Medulla oblongata (tissue), 1 donor: ENCODE data around the gene UBA52.
"Not testable (repeated sequence)": the region's sequence is repeated elsewhere in the genome, so short reads cannot be mapped to it uniquely, and the experiment has no call there.

ENCODE experiments used
- DNase-seq: peaks from one replicate; pipeline ENCODE4 v3.0.0-alpha.2; 2015; ENCODE audit errors: extremely low spot score

The UBA52 gene

GRCh38 chr19:18571564-18572344 is at the start of gene UBA52:
Gene UBA52, plus strand, starts transcription at chr19:18571857. Its CDS starts 1,444 bp downstream, at chr19:18573301.
- peak; percentile 97 for DNase-seq

- peak; percentile 100 for DNase-seq
Measured at GRCh38 chr19:18522124-18522861, 49.4 kb upstream of the UBA52 start.

- DNase-seq = not testable (repeated sequence)
Measured at GRCh38 chr19:18522862-18523440, 48.7 kb upstream of the UBA52 start.

GRCh38 chr19:18523841-18524240 is 47.8 kb upstream of the UBA52 start:
- no peak for DNase-seq

GRCh38 chr19:18526316-18526715 is 45.3 kb upstream of the UBA52 start:
- no peak for DNase-seq

GRCh38 chr19:18529782-18530181 is 41.9 kb upstream of the UBA52 start:
- DNase-seq = no peak

GRCh38 chr19:18531485-18531884 is 40.2 kb upstream of the UBA52 start:
- DNase-seq = no peak

- DNase-seq = no peak
Measured at GRCh38 chr19:18532168-18532890, 39.3 kb upstream of the UBA52 start.

GRCh38 chr19:18533058-18533457 is 38.6 kb upstream of the UBA52 start:
- DNase-seq = no peak

- no peak for DNase-seq
Measured at GRCh38 chr19:18536475-18536874, 35.2 kb upstream of the UBA52 start.

GRCh38 chr19:18537431-18537830 is 34.2 kb upstream of the UBA52 start:
- DNase-seq = no peak

GRCh38 chr19:18538115-18538514 is 33.5 kb upstream of the UBA52 start:
- no peak for DNase-seq

- no peak for DNase-seq
Measured at GRCh38 chr19:18539372-18539771, 32.3 kb upstream of the UBA52 start.

- DNase-seq = not testable (repeated sequence)
Measured at GRCh38 chr19:18540200-18540599, 31.5 kb upstream of the UBA52 start.

GRCh38 chr19:18541258-18541991 is 30.2 kb upstream of the UBA52 start:
- DNase-seq = no peak

GRCh38 chr19:18541992-18542940 is 29.4 kb upstream of the UBA52 start:
- no peak for DNase-seq

- DNase-seq = peak; percentile 94
Measured at GRCh38 chr19:18542941-18543813, 28.5 kb upstream of the UBA52 start, which contains the start of gene FKBP8. Gene FKBP8, minus strand, starts transcription at chr19:18543573. Its CDS starts 1,603 bp downstream, at chr19:18541970.

- DNase-seq = peak; percentile 42
Measured at GRCh38 chr19:18543814-18544475, 27.7 kb upstream of the UBA52 start.
